CD4-positive, alpha-beta T cell treated with Interleukin-15 for 1 hour (primary cell): Measurements from ENCODE around the gene UCHL1.
"Not testable (repeated sequence)": the region's sequence is repeated elsewhere in the genome, so short reads cannot be mapped to it uniquely, and the experiment has no call there.

Source experiments
- DNase-seq: peaks from one replicate; pipeline ENCODE4 v3.0.0-alpha.2; 2020

The UCHL1 gene

DNA sequence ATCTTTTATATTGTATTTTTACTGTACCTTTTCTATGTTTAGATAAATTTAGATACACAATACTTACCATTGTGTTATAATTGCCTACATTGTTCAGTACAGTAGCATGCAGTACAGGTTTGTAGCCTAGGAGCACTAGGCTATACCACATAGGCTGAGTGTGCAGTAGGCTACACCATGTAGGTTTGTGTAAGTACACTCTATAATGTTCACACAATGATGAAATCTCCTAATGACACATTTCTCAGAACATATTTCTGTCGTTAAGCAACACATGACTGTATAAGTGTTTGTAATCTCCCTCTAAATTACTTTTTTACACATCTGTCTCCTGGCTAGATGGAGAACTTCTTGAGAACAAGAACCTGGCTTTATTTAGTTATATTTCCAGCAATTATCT is 40.3 kb downstream of the UCHL1 start:
- no peak for DNase-seq

DNA sequence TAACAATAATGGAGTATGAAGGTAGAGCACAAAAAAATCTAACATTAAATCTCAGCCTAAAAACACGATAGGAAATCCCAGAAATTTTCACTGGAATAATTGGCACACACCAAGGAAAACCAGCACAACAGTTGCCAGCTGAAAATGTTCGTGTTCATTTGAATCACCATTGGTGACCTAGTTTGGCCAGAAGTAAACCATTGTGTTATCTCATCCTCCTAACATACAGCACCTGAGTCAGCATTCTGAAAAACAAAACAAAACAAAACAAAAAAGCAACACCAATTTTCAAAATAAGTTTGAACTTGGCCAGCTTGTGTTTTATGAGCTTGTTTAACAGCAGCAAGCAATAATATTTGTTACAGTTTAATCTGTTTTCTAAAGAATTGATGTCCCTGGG is 41.1 kb downstream of the UCHL1 start:
- DNase-seq: no peak

DNA sequence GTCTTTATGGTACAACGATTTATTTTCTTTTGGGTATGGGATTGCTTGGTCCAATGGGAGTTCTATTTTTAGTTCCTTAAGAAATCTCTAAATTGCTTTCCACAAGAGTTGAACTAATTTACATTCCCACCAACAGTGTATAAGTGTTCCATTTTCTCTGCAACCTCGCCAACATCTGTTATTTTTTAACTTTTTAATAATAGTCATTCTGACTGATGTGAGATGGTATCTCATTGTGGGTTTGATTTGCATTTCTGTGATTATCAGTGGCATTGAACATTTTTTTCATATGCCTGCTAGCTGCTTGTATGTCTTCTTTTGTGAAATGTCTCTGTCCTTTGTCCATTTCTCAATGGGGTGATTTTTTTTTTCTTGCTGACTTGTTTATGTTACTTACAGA is 42.8 kb downstream of the UCHL1 start:
- no peak for DNase-seq

DNA sequence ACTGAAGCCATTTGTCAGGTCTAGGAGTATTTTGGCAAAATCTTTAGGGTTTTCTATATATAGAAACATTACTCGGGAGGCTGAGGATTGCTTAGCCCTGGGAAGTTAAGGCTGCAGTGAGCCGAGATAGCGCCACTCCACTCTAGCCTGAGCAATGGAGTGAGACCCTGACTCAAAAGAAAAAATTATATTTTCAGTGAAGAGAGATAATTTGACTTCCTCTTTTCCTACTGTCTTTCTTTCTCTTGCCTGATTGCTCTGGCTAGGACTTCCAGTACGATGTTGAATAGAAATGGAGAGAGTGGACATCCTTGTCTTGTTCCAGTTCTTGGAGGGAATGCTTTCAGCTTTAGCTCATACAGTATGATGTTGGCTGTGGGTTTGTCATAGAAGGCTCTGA is 44.4 kb downstream of the UCHL1 start:
- DNase-seq: no peak

DNA sequence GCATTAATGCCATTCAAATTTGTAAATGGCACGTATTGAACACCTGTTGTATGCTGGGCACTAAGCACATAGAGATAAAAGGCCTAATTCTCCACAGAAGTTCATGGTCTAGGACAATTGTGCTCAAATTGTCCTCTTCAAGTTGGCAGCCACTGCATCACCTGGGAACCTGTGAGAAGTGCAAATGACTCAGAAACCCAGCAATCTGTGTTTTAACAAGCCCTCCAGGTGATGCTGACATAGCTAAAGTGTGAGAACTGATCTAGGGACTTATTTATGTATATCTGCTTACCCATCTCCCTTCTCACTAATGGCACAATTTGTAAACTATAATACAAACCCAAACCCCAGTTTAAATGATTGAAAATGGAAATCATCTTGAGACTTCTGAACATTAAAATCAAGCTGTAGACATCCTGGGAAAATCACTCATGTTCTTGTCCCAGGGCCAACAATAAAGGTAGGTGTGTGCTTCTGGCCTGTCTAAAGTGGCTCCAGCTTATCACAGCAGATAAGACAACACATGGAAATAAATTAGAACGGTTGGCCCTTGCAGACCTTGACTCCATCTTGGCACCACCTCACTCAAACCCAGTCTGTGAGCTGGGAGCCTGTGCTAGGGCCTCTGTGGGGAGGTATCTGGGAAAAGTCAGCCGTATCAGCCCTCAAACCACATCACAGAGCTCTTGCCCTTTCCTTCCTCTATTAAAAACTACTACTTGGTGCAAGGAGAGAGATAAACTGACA is 46.8 kb downstream of the UCHL1 start:
- DNase-seq: no peak

DNA sequence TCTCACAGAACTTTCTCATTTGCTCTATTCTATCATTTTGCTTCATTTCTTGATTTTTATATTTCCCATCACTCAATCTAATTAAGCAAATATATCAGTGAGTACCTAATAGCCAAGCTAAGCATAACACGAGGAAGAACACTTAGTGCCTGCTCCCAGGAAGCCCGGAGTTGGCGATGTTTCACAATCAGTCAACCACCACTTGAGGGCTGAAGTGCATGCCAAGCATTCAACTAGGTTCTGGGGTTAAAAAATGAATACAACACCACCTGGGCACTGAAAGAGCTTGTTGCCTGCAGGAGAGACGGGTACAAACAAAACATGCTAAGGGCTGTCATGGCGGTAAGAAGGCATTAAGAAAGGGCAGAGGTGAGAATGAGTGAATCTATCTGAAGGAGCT is 47.5 kb downstream of the UCHL1 start:
- DNase-seq: no peak

DNA sequence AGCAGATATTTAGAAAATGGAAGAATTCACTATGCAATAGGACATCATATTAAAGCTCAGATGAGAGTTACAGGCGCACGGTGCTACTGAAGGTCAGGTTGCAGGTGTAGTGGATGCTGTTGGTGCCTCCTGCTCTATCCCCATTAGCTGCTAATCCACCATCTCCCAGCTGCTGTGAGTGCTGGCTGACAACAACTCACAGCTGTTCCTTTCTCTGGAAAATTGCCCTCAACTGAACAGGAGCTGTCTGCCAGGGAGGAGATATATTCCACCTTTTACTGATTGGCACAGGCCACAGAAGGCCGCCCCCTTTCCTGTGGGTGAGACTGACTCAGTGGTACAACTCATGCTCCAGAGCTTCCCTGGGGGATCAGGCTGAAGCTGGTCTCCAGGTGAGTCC is 48.7 kb downstream of the UCHL1 start:
- DNase-seq: no peak

DNA sequence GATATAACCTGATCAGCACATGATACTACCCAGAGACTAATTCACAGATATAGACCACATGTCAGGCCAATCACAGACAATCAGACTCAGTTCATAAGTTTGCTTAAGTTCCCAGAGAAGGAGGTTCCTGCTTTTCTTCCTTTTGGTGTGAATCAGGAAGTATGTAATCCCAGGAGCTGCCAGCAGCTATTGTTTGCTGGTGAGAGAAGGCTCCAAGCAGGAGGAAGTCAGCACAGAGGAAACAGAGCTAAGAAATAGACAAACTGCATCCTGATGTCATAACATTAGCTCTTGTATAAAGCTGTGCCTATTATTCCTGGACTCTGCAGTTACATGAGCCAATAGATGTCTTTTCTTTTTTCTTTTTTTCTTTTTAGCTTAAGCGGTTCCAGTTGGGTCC is 50.9 kb downstream of the UCHL1 start:
- DNase-seq: no peak

DNA sequence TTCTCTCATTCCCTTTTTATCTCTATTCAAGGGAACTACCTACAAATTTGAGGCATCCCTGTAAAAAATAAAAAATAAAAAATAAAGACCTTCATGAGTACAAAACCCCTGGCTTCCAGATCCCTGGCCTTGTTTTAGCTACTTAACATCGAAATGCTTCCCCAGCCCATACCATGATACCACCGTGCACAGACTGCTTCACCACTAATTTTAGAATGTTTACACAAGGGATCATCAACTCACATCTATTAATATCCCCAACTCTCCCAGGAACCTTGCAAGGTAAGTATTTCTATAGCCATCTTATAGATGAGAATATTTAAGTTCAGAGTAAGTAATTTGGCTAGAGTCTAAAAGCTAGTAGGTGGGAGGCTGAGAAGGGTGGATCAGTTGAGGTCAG is 51.7 kb downstream of the UCHL1 start:
- DNase-seq: no peak

DNA sequence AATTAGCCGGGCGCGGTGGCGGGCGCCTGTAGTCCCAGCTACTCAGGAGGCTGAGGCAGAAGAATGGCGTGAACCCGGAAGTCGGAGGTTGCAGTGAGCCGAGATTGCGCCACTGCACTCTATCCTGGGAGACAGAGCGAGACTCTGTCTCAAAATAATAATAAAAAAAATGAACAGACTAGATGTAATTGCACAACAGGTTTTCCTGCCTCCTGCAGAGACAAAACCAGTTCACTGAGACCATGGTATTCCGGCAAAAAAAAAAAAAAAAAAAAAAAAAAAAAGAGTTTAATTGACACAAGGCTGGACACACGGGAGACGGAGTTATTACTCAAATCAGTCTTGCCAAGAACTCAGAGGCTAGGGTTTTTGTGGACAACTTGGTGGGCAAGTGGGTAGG is 58.7 kb downstream of the UCHL1 start:
- DNase-seq: not testable (repeated sequence)

DNA sequence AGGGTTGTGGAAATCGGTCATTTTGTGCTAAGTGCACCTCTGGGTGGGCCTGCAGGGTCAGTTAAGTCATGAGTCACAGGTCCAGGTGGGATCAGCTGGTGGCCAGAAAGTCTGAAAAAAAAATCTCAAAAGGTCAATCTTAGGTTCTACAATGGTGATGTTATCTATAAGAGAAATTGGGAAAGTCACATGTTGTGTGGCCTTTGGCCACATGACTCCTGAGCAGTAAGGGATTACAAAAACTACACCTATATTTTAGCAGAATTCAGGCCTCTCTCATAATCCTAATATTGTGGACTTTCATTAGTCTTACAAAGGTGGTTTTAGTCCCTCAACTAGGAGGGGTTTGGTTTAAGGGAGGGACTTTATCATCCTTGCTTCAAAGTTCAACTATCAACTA is 59.1 kb downstream of the UCHL1 start:
- DNase-seq: no peak
